ENCODE data around the gene PPTC7.

GRCh38 chr12:110600254-110600653 is 17.1 kb upstream of the PPTC7 start:
- peak; percentile 33 for TF ChIP-seq CTCF (IDR thresholded peaks at IDR 0.05)
- TF ChIP-seq ZFX (IDR thresholded peaks at IDR 0.05; ENCODE audit: borderline replicate concordance) = no peak
